DMS 273 treated with DMSO at 0.1 percent for 48 hours (cell line): Measurements from ENCODE around the gene SEMA7A.
"Not testable (repeated sequence)": the region's sequence is repeated elsewhere in the genome, so short reads cannot be mapped to it uniquely, and the experiment has no call there.

Source experiments
- DNase-seq: peaks from one replicate; lab custom pipeline; 2025; lab: John Stamatoyannopoulos, UW

SEMA7A gene, protein sequence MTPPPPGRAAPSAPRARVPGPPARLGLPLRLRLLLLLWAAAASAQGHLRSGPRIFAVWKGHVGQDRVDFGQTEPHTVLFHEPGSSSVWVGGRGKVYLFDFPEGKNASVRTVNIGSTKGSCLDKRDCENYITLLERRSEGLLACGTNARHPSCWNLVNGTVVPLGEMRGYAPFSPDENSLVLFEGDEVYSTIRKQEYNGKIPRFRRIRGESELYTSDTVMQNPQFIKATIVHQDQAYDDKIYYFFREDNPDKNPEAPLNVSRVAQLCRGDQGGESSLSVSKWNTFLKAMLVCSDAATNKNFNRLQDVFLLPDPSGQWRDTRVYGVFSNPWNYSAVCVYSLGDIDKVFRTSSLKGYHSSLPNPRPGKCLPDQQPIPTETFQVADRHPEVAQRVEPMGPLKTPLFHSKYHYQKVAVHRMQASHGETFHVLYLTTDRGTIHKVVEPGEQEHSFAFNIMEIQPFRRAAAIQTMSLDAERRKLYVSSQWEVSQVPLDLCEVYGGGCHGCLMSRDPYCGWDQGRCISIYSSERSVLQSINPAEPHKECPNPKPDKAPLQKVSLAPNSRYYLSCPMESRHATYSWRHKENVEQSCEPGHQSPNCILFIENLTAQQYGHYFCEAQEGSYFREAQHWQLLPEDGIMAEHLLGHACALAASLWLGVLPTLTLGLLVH

GRCh38 chr15:74433592-74434262, at the start of gene SEMA7A:
SEMA7A (minus strand) TSS chr15:74433958; CDS start chr15:74433918, 40 bp downstream.
- no peak for DNase-seq

DNA sequence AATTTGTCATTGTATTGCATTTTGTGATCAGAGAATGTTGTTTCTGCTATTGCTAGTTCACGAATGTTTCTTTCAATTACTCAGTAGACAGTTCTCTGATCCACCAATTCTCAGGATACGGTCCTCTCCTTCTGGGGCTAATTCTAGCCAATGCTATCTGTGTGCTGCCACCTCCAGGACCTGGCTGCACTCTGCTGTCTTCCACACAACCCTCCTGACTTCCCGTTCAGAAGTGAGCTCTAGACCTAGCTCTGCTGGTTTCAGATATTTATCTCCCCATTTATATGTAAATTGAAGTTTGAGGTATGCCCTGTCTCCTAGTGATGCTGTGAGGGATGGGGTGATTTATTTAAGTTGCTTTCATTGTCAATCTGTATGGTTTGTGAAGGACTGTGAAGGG, 48.9 kb upstream of the SEMA7A start:
- DNase-seq: no peak

GRCh38 chr15:74480364-74480763, 46.6 kb upstream of the SEMA7A start:
- not testable (repeated sequence) for DNase-seq

- DNase-seq: not testable (repeated sequence)
Measured at GRCh38 chr15:74471621-74472020, 37.9 kb upstream of the SEMA7A start.

- DNase-seq: no peak
Measured at GRCh38 chr15:74470631-74471395, 37.1 kb upstream of the SEMA7A start.

DNA sequence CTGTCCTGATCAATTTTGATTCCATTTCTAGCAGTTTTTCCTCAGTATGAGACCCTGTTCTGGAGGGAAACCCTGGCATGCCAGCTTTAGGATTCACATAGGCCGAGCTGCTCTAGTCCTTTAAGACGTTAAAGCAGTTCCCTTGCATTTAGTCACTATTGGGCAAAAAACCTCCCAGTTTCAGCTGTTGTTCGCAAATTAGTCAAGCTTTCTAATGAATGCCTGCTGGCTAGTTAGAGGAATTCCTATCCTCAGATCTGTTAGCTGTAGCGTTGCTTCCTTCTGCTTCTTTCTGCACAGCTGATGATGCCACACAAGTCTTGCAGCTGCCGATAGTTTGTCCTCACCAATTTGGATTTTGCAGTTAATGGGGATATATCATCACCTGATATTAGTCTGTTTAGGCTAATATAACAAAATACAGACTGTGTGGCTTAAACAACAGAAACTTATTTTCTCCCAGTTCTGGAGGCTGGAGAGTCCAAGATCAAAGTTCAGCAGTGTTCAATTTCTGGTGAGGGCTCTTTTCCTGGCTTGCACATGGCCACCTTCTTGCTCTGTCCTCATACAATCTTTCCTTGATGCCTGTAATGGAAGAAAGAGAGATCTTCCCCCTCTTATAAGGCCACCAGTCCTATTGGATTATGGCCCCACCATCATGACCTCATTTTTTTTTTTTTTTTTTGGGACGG, 34.7 kb upstream of the SEMA7A start:
- no peak for DNase-seq

DNA sequence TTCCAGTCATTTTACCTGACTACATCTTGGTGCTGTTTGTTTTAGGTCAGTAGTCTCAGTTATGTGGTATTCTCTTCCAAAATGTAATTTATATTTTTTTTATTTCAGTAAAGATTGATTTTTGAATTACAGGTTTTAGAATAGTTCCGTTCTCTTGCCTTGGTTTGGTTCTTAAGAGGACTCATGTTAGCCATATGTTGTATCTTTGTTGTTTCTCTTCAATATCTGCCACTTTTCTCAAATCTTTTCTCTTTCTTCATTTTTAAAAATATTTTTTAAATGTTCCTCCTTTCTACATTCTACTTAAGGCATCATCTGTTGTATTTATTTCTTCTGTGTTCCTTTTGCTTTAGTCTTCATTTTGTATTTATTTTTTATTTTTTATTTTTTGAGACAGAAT, 32.8 kb upstream of the SEMA7A start:
- no peak for DNase-seq

GRCh38 chr15:74464897-74465296, 31.1 kb upstream of the SEMA7A start:
- DNase-seq: no peak

- DNase-seq: no peak
Measured at GRCh38 chr15:74464216-74464615, 30.5 kb upstream of the SEMA7A start.

DNA sequence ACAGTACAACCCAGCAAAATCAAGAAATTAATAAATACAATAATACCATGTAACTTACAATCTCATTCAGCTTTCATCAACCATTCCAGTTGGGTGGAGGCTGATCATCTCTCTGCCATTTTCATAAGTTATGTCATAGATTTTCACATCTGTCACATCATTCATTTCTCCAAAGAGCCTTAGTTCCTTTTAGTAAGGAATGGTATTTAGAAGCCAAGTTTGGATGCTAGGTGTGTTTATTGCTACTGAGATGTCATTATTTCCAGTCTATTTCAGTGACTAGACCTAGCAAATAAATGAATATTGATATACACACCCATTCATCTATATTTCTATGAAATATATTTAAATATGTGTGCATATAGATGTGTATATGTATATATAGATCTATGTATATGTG, 29.9 kb upstream of the SEMA7A start:
- no peak for DNase-seq

DNA sequence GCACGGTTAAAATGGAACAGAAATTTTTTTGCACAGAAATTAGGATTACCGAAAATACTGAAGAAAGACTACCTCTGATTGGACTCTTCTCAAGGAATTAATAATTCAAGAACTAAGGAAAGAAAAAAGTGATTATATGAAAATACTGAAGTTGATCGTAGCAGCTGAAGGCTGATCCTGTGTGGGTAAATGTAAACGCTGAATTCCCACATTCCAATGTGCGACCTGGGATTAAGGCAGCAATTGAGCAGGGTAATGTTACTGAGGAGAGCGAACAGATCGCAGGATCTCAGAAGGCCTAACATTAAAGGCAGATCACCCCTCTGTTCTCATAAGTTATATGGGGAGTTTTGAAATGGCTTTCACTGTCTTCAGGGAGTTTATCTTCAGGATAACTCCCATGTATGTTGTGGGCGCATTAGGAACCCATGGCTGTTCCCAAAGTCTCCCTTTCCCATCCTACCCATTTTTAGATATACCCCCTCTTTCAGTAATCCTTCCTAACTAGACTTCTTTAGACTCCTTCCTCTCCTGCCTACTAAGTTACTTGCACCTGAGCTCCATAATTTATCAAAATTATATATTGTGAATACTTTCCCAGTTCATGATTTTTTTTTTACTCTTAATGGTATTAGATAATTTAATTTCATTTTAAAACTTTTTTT, 28.2 kb upstream of the SEMA7A start:
- no peak for DNase-seq

DNA sequence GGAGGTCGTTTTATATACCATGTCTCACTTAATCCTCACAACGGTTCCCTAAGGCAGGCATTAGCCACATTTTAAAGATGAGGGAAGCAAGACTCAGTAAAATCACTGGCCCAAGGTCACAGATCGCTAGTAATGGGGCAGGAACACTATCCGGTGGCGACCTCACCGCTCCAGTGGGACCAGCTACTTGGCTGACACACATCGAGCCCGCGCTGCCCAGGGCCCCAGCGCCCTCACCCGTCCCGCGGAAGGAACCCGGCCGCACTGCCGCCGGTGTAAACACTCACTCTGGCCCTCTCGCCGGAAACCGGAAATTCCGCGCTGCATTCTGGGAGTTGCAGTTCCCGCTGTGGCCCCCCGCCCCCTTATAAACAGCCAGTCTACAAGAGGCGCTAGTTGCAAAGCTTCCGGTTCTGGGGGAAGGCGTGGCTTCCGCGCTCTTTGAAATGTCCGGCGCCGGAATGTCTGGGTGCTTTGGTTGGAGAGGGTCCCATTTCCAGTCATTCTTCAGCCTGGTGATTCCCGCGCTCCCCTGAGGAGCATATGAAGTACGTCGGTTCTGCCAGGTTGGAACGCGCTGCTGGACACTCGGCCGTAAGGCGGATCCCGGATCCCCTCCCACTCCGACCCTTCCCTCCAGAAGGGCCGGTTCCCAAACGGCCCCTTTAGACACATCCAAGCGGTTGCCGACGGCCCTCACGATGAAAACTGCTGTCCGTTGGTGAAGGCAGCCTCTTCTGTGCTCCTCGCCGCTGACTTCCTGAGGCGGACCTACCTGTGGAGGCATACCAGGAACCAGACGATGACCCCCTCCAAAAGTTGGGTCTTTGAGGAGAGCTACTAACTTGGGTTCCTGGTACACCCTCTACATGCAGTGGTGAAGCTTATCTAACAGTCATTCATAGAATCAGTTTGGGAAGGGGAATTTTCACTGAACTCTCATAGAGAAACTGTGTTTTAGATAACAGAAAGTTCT, 27.4 kb upstream of the SEMA7A start, which contains the start of gene UBL7:
Gene UBL7 (minus strand): TSS at position 290 of the 976 bp plus-strand sequence. CDS start 2,293 bp downstream, outside the sequence.
- DNase-seq: peak; percentile 91

DNA sequence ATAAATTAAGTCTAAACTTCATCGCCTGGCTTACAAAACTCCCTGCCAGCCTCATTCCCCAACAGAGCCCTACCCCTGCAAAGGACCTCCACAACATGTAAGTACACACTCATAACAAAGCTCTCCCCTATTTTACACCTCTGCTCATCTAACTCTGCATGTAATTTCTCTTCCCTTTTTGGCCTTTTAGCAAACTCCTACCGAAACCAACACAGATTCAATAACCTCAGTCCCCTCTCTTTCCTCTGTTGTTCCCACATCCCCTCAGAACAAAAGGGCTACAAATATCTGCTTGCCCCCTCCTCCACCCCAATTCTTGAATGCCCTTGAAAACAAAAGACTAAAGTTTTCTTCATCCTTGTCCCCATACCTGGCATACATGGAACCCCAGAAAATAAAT, 26.5 kb upstream of the SEMA7A start:
- no peak for DNase-seq

GRCh38 chr15:74459798-74460197, 26.0 kb upstream of the SEMA7A start:
- DNase-seq: not testable (repeated sequence)

DNA sequence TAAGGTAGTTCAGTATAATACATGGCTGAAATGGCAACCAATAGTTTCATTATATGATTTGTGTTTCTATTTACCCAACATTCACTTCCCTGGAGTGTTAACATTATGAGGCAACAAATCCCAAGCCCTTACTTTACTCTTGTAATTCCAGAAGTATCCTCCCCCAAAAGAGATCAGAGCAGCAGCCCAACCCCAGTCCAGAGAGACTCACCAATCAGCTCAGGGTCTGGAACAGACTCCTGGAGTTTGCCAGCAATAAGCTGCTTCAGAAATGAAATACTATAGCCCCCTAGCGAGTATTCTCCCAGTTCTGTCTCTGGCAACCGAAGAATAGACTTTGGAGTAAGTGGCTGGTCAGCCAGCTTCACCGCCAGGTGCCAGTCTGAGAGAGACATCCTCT, 24.7 kb upstream of the SEMA7A start:
- DNase-seq: no peak

- not testable (repeated sequence) for DNase-seq
Measured at GRCh38 chr15:74457036-74457435, 23.3 kb upstream of the SEMA7A start.

DNA sequence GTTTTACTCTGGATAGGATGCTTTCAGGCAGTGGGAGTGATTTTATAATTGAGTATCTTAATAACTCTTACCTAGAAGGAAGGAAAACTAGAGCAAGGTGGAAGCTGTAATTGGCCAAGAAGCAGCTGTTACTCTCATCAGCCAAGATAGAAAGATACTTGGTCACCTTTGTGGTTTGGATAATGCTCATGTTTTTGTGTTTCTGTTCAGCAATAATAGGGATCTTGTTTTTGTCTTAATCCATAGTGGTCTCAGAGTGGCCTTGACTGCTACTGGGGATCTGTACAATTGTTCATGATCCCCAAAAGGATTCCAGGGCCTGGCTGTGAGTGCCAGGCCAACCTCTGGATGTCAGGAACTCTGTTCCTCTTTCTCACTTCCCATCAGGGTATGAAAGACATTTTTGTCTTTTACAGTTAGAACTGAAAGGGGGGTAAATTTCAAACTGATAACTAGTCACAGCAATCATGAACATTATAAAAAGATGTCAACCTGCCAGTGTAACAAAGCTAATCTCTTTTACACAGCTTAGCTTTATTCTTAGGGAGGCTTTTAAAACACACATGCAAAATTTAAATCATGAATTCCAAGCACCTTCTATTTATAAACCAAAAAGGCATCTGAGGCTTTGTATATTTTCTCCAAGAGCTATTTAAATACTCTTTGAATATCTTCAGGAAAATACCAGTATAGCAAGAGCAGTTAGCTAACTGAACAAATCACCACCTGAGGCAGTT, 21.2 kb upstream of the SEMA7A start:
- no peak for DNase-seq

DNA sequence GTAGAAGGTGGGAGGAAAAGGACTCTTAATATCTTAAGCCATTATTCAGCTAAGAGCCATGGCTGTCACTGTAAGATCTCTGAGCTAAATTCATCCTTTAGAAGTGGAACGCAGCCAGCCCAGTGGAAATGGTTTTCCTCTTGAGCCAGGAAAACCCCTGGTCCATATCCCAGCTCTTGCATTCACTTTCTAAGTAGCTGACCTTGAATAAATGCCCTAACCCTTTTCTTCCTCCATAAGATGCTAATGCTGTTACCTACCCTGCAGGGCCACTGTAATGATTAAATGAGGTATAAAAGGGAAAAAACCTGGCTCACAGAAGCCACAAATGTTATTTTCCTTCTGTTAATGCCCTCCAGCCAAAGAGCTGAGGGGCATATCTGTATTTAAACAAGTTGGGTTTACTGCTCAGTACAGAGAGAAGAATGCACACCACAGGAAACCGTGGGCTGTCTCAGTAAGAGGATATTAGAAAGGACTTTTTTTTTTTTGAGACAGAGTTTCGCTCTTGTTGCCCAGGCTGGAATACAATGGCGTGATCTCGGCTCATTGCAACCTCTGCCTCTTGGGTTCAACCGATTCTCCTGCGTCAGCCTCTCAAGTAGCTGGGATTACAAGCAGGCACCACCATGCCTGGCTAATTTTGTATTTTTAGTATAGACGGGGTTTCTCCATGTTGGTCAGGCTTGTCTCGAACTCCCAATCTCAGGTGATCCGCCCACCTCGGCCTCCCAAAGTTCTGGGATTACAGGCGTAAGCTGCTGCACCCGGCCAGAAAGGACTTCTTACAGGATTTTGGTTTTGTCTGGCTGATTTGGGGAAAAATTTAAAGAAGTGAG, 20.4 kb upstream of the SEMA7A start:
- no peak for DNase-seq
